ENCODE data around the gene RGS21.

DNA sequence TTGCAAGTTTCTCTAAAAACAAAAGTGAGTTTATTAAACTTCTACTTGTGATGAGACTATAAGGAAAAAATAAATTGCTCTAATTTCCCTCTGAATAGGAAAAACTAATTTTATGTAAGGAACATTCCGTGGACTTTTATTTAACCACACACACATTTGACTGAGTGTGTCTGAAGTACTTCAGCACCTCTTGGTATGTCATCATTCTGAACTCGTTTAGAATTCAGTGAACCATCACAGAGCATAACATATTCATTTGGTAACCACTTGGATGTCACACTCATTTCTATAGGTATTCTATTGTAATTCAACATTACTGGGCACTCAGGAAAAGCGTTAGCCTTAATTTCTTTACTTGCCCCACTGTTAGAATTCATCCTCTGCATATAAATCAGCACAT is 79.1 kb downstream of the RGS21 start:
- TF ChIP-seq, protein P1, sequence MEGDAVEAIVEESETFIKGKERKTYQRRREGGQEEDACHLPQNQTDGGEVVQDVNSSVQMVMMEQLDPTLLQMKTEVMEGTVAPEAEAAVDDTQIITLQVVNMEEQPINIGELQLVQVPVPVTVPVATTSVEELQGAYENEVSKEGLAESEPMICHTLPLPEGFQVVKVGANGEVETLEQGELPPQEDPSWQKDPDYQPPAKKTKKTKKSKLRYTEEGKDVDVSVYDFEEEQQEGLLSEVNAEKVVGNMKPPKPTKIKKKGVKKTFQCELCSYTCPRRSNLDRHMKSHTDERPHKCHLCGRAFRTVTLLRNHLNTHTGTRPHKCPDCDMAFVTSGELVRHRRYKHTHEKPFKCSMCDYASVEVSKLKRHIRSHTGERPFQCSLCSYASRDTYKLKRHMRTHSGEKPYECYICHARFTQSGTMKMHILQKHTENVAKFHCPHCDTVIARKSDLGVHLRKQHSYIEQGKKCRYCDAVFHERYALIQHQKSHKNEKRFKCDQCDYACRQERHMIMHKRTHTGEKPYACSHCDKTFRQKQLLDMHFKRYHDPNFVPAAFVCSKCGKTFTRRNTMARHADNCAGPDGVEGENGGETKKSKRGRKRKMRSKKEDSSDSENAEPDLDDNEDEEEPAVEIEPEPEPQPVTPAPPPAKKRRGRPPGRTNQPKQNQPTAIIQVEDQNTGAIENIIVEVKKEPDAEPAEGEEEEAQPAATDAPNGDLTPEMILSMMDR (IDR thresholded peaks at IDR 0.05): no peak
- no peak for TF ChIP-seq EZH2 (IDR thresholded peaks at IDR 0.05; ENCODE audit: borderline replicate concordance, insufficient read depth, low read depth, low read length, poor library complexity, severe bottlenecking)
